Panc1 (cell line): ENCODE measurements around the gene RNF144B. TPM values are rescaled to one million over a fixed set of nuclear protein-coding genes. Genes with fewer than 3 reads are reported as not detected.

Source experiments
- ATAC-seq: fragments of 200-7000 bp; cut with Tn5 transposase; 2 replicates; pipeline ENCODE4 v1.9.1; 2020; ENCODE audit warnings: mild to moderate bottlenecking, moderate library complexity
- BruUV-seq: library from RNA; stranded (reverse); fragments of 400-500 nt; replicated peaks from 2 replicates; lab custom pipeline; 2021; lab: Mats Ljungman, UMichigan
- CTCF ChIA-PET: fragments of 300-600 bp; sonication (Branson Sonifier 250); formaldehyde crosslinking; loops from one replicate; lab custom pipeline; 2022; ENCODE audit warnings: antibody characterized with exemption; lab: Charles Lee
- POLR2A ChIA-PET: fragments of 300-600 bp; sonication (Branson Sonifier 250); formaldehyde crosslinking; loops from one replicate; lab custom pipeline; 2022; ENCODE audit warnings: antibody characterized with exemption; lab: Charles Lee
- DNase-seq: peaks from one replicate; pipeline ENCODE4 v3.0.0-alpha.2; 2010; ENCODE audit warnings: low read depth, low spot score
- H3K27ac ChIP-seq: 2 replicates; pipeline ENCODE4 v1.5.1; 2011; ENCODE audit warnings: mild to moderate bottlenecking, low read length, inconsistent platforms
- H3K27me3 ChIP-seq: fragments of 200-500 bp; sonication (Bioruptor generic); 2 replicates; pipeline ENCODE4 v1.6.0; 2014; ENCODE audit warnings: low read length, inconsistent platforms; ENCODE audit not compliant: control insufficient read depth, insufficient read depth
- H3K36me3 ChIP-seq: fragments of 200-500 bp; sonication (Bioruptor generic); 2 replicates; pipeline ENCODE4 v1.5.1; 2014; ENCODE audit warnings: inconsistent platforms, mild to moderate bottlenecking, low read length, moderate library complexity; ENCODE audit not compliant: control insufficient read depth, insufficient read depth
- H3K4me1 ChIP-seq: 2 replicates; pipeline ENCODE4 v1.5.1; 2011; ENCODE audit warnings: inconsistent platforms, mild to moderate bottlenecking, low read length, moderate library complexity; ENCODE audit not compliant: control insufficient read depth, insufficient read depth
- H3K4me3 ChIP-seq, 2 experiments: 2 replicates each; pipeline ENCODE4 v1.5.1; 2011 to 2012; ENCODE audit warnings: low read depth in 2 of 2, low read length in 2 of 2, mild to moderate bottlenecking in 2 of 2, inconsistent platforms in 1 of 2, moderate library complexity in 1 of 2
- H3K9me3 ChIP-seq: fragments of 200-500 bp; sonication (Bioruptor generic); 2 replicates; pipeline ENCODE4 v1.5.1; 2014; ENCODE audit warnings: low read depth, mild to moderate bottlenecking, inconsistent platforms, low read length, moderate library complexity; ENCODE audit not compliant: control insufficient read depth, insufficient read depth
- CTCF ChIP-seq: fragments of 450-650 bp; IDR thresholded peaks from 2 replicates; pipeline ENCODE4 v1.5.1; 2017; ENCODE audit warnings: mild to moderate bottlenecking
- POLR2AphosphoS5 ChIP-seq: IDR thresholded peaks from 2 replicates; pipeline ENCODE4 v1.6.1; 2012; ENCODE audit warnings: mild to moderate bottlenecking, low read depth, low read length, moderate library complexity
- REST ChIP-seq, 2 experiments: IDR thresholded peaks; 2 replicates each; pipeline ENCODE4 v1.6.1; 2011 to 2012; ENCODE audit warnings: low read depth in 2 of 2, control low read depth in 1 of 2, low read length in 1 of 2, mild to moderate bottlenecking in 1 of 2, moderate library complexity in 1 of 2; ENCODE audit not compliant: insufficient read depth in 1 of 2
- SIN3A ChIP-seq: IDR thresholded peaks from 2 replicates; pipeline ENCODE4 v1.6.1; 2012; ENCODE audit warnings: low read depth, mild to moderate bottlenecking, low read length, moderate library complexity, borderline replicate concordance; ENCODE audit not compliant: insufficient read depth
- TCF7L2 ChIP-seq: IDR thresholded peaks from 2 replicates; pipeline ENCODE4 v1.6.1; 2011; ENCODE audit warnings: mild to moderate bottlenecking, low read depth, low read length, inconsistent platforms
- in situ Hi-C: cut with HindIII; loops from 2 replicates; pipeline ENCODE4 v1.10.0; 2016; ENCODE audit warnings: low sequenced_read_pairs, low pct_unique_long_range_greater_than_20kb
- intact Hi-C: fragments of 100-400 bp; cut with micrococcal nuclease; formaldehyde crosslinking; loops from one replicate; pipeline ENCODE4 v1.10.0; 2022; ENCODE audit not compliant: unreplicated experiment
- total RNA-seq: library from RNA; stranded (reverse); gene quantifications from one replicate; pipeline ENCODE4 v1.2.1, GENCODE V29; 2021; ENCODE audit not compliant: unreplicated experiment

Gene RNF144B
- total RNA-seq, 1 experiment from 2014 or later: 5.6 TPM

- Histone ChIP-seq H3K9me3 (no peaks in the 10 kb centered on the region), H3K4me3 (no peak overlapping the region), H3K27me3 (no peaks in the 10 kb centered on the region; the same call in 1 of the 2 replicates), H3K27ac (no peak overlapping the region), H3K36me3 (no peaks in the 10 kb centered on the region), H3K4me1 (no peaks in the 10 kb centered on the region)
- DNase-seq (no peak), ATAC-seq (no peak)
- intact Hi-C loops: no loop called here
- no TSS peak for BruUV-seq
- ChIA-PET POLR2A (interaction anchor here (0.7 kb wide), 1 partner anchor 15 kb away, joined by 17 read pairs; no protein-coding TSS in a partner anchor), CTCF (interaction anchor here (0.8 kb wide), 1 partner anchor 189 kb away, joined by 3 read pairs; no protein-coding TSS in a partner anchor)
- in situ Hi-C loops: no loop called here
- TF ChIP-seq CTCF: no peak
These were observed 126.2 kb downstream of the RNF144B start for GRCh38 chr6:18513253-18513798.

GRCh38 chr6:18514180-18514579 lies 127.0 kb downstream of the RNF144B start:
- no peak overlapping the region for H3K27ac ChIP-seq
- DNase-seq: no peak
- no peaks in the 10 kb centered on the region for H3K9me3 ChIP-seq
- in situ Hi-C loops: no loop called here
- intact Hi-C loops: no loop called here
- no TSS peak for BruUV-seq
- H3K4me3 ChIP-seq: no peak overlapping the region
- ChIA-PET POLR2A (interaction anchor here (0.7 kb wide), 1 partner anchor 16 kb away, joined by 17 read pairs; no protein-coding TSS in a partner anchor), CTCF (no interaction called here)
- TF ChIP-seq POLR2AphosphoS5 (no peak), SIN3A (no peak), CTCF (no peak), REST (IDR thresholded peaks at IDR 0.05; ENCODE audit: insufficient read depth in 1 of 2, low read depth in 2 of 2, low read length in 1 of 2) (no peak), TCF7L2 (no peak)
- no peaks in the 10 kb centered on the region for H3K36me3 ChIP-seq
- no peaks in the 10 kb centered on the region for H3K4me1 ChIP-seq
- H3K27me3 ChIP-seq: peaks cover under 1% of the 10 kb centered on the region; the same call in 1 of the 2 replicates
- ATAC-seq: no peak
